Peyer's patch (tissue), 4 donors: ENCODE measurements around the gene CACNA2D4.

Experiments used
- CTCF ChIP-seq, 6 experiments: fragments of 450-650 bp in 4 of 6; fragments of 200-600 bp in 2 of 6; sonication (generic) in 1 of 6; IDR thresholded peaks; one replicate each; pipeline ENCODE4 v1.5.1; 2017 to 2019; ENCODE audit warnings: antibody characterized with exemption in 6 of 6, mild to moderate bottlenecking in 3 of 6, moderate library complexity in 1 of 6
- POLR2A ChIP-seq, 2 donors: fragments of 450-650 bp; IDR thresholded peaks; one replicate each; pipeline ENCODE4 v1.5.1; 2017; ENCODE audit warnings: antibody characterized with exemption in 2 of 2, mild to moderate bottlenecking in 2 of 2, moderate library complexity in 2 of 2

DNA sequence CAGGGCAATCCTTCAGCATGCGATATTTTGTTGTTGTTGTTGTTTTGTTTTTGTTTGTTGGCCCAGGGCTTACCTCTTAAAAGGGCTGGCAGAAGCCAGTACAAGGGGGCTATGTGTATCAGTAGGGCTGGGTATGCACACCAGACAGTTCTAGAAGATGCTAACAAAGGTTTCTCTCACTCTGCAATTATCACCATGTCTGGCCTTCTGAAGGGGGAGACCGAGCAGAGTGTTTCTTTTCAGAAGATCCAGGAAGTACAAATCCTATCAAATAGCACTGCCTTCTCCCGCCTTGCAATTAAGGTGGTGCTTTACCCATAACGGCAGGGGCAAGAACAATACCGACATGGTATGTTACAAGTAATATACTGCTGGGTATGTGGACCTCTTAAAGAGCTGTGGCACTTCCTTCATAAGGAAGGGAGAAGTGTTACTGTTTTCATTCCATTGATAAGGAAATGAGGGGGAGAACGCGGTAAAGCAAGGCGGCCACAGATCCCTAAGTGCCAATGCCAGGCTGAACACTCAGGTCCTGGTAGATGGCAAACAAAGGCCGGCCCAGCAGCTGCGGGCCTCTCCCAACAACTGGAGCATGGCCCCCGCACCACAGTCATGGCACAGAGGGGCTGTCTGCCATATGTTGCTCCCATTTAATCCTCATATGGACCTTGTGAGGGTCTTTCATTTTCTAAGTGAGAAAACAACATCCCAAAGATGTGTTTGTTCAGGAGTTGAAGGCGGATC lies 19.2 kb upstream of the CACNA2D4 start:
- TF ChIP-seq CTCF (IDR thresholded peaks at IDR 0.05) (no peak), POLR2A (IDR thresholded peaks at IDR 0.05) (no peak)
